ENCODE data around the gene SGF29.

DNA sequence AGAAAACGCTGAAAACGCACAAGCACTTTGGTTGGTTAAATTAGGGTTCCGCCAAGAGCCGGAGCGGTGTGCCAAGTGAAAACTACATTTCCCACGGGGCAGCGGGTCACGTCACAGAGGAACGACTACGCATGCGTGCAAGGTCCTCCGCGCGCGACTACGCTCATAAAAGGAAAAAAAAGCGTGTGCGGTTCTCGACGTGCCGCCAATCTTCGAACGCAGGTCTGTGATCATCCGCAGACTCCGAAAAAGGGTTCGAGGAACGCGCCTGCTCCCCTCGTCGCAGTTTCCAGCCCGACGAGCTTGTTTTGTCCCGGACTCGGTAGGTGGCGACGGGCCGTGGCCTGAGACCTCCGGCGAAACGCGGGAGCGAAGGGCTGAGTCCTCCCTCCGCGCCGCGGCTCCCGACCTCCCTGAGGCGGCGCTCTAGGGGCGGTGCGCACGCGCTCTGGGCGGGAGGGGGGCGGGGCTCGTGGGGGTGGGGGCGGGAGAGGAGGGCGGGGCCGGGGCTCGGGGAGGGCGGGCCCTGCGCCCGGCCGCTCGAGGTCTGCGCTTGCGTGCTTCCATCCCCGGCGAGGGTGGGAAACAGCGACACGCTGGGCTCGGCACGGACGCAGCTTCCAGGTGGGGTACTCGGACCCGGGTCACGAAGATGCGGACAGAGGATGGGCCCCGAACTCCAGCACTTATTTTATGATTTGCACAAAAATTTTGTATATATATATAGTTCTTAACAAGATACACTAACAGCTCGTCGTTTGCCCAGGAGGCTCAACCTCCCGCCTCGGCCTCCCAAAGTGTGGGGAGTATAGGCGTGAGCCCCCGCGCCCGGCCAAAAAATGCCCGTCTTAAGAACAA, at the start of gene SGF29:
- TF ChIP-seq CTCF (conservative IDR thresholded peaks at IDR 0.05 in 1 of 2, IDR thresholded peaks at IDR 0.05 in 1 of 2; ENCODE audit: low read depth in 1 of 2, low read length in 2 of 2) (peak in 1 of 2 donors; percentile 25), EZH2 (IDR thresholded peaks at IDR 0.05; ENCODE audit: low read length, missing control alignments) (no peak)
